HG03280 (cell line): ENCODE results near the gene ULK4.
"Not testable (repeated sequence)": the region's sequence is repeated elsewhere in the genome, so short reads cannot be mapped to it uniquely, and the experiment has no call there.

ENCODE experiments used
- ATAC-seq: cut with Tn5 transposase; IDR thresholded peaks from one replicate; pipeline ENCODE4 v1.9.1; 2021; ENCODE audit warnings: mild to moderate bottlenecking, moderate library complexity; ENCODE audit not compliant: unreplicated experiment

ULK4 gene

GRCh38 chr3:41792806-41793205 is 169.1 kb downstream of the ULK4 start:
- no peak for ATAC-seq

DNA sequence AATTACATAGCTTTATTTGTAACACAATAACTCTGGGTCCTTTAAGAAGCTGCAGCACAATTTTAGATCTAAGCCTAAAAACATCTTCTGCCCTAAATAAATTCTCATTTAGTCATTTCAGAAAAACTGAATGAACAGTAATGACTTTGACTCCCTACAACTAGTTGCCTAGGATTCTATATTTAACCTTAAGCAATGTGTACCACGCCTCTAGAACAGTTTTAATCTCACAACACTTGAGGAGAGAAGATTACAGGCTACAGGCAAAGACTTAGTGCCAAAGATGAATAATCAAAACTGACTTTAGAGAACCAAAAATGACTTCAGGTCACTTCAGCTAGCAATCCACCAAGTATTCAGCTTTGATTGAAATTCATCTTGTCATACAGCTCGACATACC is 192.8 kb downstream of the ULK4 start:
- no peak for ATAC-seq

DNA sequence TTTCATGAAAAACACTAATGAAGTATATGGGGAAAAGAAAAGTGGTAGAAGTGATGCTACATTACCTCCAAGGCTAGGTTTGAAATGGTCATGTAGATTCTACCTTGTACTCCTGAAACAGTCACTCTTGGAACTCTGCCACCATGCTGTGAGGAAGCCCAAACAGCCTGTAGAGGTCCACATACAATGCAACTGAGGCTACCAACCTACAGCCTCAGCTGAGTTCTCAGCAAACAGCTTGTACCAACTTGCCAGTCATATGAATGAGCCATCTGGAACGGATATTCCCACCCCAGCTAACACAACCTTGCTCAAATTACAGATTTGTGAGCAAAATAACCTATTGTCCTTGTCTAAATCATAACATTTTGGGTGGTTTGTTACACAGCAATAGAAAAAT is 193.5 kb downstream of the ULK4 start:
- ATAC-seq, result no peak

DNA sequence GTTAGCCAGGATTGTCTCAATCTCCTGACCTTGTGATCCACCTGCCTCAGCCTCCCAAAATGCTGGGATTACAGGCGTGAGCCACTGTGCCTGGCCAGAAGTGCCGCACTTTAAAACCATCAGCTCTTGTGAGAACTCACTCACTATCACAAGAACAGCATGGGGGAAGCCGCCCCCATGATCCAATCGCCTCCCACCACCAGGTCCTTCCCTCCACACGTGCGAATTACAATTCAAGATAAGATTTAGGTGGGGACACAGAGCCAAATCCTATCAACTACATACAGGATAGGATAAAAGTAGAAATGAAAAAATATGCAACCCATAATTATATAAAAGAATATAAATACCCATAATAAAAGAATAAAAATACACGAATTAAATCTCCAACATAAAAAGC is 199.0 kb downstream of the ULK4 start:
- not testable (repeated sequence) for ATAC-seq

DNA sequence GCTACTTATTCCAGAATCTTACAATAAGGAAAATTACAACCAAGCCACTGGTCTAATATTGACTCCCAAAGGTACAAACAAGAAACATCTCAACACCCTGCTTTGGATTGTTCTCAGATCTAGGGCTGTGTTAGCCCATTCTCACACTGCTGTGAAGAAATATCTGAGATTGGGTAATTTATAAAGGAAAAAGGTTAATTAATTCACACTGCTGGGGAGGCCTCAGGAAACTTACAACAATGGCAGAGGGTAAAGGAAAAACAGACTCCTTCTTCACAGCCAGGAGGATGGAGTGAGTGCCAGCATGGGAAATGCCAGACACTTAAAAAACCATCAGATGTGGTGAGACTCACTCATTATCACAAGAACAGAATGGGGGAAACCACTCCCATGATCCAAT is 208.3 kb downstream of the ULK4 start:
- no peak for ATAC-seq

DNA sequence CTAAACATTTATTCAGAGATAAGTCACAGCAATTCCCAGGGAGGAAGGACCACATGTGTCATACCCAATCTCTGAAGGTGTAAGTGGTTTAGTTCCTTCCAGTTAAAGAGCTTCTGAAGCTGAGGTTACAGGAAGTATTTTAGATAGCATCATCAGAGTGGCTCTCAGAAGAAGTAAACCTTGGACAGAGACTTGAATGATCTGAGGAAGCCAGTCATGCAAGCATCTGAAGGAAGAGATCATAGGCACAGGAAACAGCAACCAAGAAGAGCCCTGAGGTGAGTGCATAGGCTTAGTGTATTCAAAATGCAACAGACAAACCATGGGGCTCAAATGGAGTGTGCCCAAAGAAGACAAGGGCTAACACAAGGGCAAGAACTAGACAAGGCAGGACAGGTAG is 210.3 kb downstream of the ULK4 start:
- ATAC-seq, result no peak

DNA sequence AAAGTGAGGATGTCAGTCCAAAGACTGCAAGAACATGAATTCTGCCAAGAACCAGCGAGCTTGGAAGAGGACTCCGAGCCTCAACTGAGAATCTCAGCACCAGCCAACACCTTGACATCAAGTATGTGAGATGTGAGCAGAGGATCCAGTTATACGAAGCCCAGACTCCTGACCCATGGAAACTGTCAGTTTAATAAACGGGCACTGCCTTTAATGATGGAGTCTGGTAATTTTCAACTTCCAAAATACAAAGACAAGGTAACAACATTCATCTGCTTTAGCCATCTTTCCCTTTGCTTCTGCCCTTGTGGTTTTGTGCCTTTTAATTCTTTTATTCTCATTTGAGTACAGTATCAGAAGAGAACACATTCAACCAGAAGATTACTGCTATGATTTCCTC is 211.9 kb downstream of the ULK4 start:
- ATAC-seq, result no peak

DNA sequence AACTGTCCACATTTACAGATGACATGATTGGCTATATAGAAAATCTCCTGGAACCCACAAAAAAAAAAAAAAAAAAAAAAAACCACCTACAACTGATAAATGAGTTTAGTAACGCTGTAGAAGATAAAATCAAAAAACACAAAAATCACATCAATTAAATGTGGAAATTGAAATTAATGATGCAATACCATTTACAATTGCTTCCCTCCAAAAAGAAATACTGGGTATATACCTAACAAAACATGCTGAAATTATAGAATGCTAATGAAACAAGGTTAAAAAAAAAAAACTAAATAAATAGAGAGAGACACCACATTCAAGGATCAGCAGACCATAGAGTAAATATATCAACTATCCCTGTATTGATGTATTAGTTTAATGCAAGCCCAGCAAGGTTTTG is 215.7 kb downstream of the ULK4 start:
- ATAC-seq, result no peak

- no peak for ATAC-seq
Measured at GRCh38 chr3:41742121-41742520, 219.8 kb downstream of the ULK4 start.

GRCh38 chr3:41740374-41740886 is 221.5 kb downstream of the ULK4 start:
- no peak for ATAC-seq

GRCh38 chr3:41726891-41727290 is 235.0 kb downstream of the ULK4 start:
- no peak for ATAC-seq

DNA sequence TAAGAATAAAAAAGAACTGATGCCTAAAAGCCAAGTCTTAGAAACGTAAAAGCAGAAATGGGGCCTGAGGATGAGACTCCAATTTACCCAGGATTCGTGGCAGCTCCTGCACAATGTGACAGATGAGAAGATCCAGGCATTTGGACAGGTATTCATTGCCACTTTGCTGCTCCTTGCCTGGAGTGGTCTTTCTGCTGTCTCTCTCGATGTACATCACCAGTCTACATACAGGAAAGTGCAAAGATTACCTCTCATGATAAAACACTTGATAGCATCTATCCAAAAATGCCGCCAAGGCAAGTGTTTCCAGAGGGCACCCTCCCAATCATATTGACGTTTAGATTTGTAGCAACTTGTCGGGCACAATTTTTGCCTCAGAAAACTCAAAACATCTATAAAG is 244.3 kb downstream of the ULK4 start:
- no peak for ATAC-seq

- ATAC-seq, result no peak
Measured at GRCh38 chr3:41716471-41716870, 245.4 kb downstream of the ULK4 start.

DNA sequence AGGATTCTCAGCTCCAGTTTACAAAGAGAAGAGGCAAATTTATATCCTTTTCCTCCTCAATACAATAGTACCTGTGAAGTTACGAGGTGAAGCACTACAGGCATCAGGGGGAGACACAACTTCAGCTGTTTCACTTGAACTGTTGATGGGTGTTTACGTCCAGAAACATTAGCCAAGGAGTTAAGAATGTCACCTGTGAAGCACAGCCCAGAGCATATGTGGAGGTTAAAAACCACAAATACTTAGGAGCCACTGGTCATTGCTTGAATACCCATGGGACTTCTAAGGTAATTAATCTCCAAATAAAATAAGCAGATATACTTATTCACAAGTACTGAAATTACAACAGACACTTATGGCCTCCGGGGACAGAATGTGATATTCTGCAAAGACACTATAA is 246.5 kb downstream of the ULK4 start:
- no peak for ATAC-seq

DNA sequence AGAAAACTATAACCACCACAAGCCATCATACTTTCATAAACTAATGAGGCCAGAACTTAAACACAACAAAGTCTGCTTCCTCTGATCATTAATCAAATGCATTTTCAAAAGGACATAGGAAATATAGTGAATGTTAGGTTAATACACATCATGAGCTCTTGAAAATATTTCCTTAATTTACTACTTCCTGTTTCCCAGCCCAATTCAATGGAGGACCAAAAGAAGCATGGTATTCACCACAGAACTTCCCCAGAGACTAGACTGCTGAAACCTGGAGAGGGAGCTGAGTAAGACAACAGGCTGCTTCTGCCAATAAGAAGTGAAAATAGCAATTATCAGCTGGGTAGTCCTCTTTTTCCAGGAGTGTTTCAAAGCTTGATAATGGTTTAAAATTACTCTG is 250.3 kb downstream of the ULK4 start:
- no peak for ATAC-seq

GRCh38 chr3:41710646-41711388 is 251.1 kb downstream of the ULK4 start:
- no peak for ATAC-seq

DNA sequence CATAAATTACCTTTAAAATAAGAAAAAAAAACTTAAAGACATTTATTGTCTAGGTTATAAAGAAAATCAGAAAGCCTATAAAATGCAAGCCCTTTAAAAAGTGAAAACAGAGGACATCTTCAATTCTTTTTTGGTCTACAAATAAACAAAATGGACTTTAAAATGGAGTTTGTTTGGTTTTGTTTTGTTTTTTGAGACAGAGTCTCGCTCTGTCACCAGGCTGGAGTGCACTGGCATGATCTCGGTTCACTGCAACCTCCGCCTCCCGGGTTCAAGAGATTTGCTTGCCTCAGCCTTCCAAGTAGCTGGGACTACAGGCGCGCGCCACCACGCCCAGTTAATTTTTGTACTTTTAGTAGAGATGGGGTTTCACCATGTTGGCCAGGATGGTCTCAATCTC is 252.7 kb downstream of the ULK4 start:
- not testable (repeated sequence) for ATAC-seq

- no peak for ATAC-seq
Measured at GRCh38 chr3:41708176-41708575, 253.7 kb downstream of the ULK4 start.

DNA sequence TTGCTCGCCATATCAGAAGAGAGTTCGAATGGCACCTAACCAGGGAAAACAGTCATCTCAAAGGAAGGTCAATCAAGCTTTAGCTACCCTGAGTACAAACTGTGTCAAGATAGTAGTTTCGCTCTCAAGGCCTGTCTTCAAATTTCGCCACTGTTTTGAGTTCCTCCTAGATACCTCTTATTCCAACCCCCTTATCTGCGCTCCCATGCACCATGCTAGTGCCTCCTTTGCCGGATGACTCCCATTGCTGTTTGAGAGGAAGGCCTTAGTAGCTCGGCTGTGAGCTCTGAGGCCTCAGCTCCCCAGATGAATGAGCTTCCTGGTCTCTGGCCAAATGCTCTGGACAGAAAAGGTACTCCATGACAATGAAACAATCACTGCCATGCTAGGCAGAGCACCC is 256.0 kb downstream of the ULK4 start:
- ATAC-seq, result no peak

DNA sequence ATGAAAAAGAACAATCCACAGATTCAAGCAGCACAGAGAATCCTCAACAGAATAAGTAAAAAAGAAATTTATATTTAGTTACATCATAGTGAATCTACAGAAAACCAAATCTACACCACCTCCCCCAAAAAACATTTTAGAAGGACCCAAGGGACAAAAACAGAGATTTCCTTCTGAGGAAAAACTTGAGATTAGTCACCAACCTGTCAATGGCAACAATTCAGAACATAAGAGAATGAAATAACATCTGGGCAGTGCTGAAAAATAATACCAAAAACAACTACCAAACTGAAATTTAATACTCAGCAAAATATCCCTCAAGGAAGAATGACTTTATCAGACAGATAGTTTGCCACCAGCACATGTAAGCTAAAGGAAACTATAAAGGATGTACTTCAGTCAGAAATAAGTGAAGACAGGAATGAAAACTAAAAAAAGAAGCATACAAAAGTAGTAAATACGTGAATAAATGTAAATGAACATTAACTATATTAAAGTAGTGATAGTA is 260.7 kb downstream of the ULK4 start:
- ATAC-seq, result no peak

- no peak for ATAC-seq
Measured at GRCh38 chr3:41700155-41700554, 261.7 kb downstream of the ULK4 start.

DNA sequence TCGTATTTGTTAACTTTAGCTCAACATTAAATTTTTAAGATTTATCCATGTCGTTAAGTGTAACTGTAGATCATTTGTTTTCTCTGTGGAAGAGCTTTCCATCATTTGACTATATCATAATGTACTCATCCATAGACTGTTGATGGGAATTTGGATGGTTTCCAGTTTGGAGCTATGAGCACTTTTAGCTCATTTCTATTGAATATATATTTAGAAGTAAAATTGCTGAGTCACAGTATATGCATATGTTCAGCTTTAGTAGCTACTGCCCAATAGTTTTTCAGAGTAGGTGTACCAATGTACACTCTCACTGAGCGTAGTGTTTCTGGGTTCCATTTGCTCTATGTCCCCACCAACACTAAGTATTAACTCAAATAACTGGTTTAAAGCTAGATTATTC is 263.0 kb downstream of the ULK4 start:
- ATAC-seq, result no peak

DNA sequence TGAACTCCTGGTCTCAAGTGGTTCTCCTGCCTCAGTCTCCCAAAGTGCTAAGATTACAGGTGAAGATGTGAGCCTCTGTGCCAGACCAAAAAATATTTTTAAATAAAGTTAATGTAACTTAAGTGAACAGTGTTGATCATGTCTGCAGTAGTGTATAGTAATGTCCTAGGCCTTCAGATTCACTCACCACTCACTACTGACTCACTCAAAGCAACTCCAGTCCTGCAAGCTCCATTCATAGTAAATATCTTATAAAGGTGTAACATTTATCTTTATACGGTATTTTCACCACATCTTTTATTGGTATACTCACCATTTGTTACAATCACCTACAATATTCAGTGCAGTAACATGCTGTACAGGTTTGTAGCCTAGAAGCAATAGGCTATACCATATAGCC is 264.2 kb downstream of the ULK4 start:
- ATAC-seq, result no peak
